ENCODE data around the gene EP400. TPM values are rescaled to one million over a fixed set of nuclear protein-coding genes. Genes with fewer than 3 reads are reported as not detected.
A peak's percentile ranks its signal among the peaks of the same experiment; 100 is the strongest.
"Not testable (repeated sequence)": the region's sequence is repeated elsewhere in the genome, so short reads cannot be mapped to it uniquely, and the experiment has no call there.

Gene EP400
- total RNA-seq, 4 donors from 2014 or later: 10.1 to 23.0 (median 20.9) TPM

DNA sequence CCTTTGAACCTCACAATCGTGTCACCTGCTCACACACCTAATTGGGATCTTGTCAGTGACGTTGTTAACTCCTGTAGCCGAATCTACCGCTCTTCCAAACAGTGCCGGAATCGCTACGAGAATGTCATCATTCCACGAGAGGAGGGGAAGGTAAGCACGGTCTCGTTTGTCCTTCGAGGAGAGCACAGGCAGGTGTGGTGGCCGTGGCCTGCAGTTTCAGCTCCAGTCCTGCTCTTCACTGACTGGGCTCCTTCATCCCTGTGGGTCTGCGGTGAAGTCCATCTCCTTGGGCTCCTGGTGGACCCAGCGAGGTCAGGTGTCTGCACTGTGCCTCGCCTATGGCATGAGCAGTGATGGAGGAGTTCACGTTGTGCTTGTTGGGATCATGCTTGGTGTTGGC is 96.0 kb downstream of the EP400 start:
- WGBS, 2 donors: 89 to 91% methylated on average over 8 to 16 of the region's 16 CpGs
- TF ChIP-seq, protein P1, sequence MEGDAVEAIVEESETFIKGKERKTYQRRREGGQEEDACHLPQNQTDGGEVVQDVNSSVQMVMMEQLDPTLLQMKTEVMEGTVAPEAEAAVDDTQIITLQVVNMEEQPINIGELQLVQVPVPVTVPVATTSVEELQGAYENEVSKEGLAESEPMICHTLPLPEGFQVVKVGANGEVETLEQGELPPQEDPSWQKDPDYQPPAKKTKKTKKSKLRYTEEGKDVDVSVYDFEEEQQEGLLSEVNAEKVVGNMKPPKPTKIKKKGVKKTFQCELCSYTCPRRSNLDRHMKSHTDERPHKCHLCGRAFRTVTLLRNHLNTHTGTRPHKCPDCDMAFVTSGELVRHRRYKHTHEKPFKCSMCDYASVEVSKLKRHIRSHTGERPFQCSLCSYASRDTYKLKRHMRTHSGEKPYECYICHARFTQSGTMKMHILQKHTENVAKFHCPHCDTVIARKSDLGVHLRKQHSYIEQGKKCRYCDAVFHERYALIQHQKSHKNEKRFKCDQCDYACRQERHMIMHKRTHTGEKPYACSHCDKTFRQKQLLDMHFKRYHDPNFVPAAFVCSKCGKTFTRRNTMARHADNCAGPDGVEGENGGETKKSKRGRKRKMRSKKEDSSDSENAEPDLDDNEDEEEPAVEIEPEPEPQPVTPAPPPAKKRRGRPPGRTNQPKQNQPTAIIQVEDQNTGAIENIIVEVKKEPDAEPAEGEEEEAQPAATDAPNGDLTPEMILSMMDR (IDR thresholded peaks at IDR 0.05): no peak
- TF ChIP-seq POLR2A (IDR thresholded peaks at IDR 0.05): no peak
- Histone ChIP-seq H3K36me3 (peaks cover 21 to 100% (median 31%) of the 10 kb centered on the region in 3 donors), H3K27me3 (no peaks in the 10 kb centered on the region), H3K9me3 (no peaks in the 10 kb centered on the region), H3K4me3 (no peak overlapping the region), H3K4me1 (peaks cover 0 to 7% (median 0%) of the 10 kb centered on the region in 3 donors), H3K27ac (no peak overlapping the region)
- no peak for DNase-seq
- intact Hi-C loops (cut with DNase I): no loop called here

DNA sequence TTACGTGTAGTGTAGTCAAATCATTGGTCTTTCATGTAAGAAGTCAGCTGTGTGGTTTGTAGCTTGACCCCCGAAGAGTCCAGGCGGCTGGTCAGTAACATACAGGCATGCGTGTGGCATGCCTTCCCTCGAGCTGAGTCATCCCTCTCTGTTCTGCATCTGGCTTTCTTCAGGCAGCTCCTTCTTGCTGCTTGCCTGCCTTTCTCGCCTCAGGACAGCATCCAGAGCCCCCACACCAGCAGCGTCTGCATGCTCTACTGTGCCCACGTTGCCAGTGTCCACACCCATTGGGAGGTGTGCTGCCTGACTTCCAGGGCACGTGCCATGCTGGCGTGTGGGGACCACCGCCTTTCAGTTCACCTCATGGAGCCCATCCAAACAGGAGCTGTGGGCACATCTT is 96.8 kb downstream of the EP400 start:
- intact Hi-C loops (cut with DNase I): no loop called here

DNA sequence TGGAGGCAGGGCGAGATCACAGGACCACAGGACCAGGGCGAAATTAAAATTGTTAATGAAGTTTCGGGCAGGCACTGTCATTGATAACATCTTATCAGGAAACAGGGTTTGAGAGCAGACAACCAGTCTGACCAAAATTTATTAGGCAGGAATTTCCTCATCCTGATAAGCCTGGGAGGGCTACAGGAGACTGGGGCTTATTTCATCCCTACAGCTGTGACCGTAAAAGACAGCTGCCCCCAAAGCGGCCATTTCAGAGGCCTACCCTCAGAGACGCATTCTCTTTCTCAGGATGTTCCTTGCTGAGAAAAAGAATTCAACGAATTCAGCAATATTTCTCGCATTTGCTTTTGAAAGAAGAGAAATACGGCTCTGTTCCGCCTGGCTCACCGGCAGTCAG is 97.9 kb downstream of the EP400 start:
- H3K27me3 ChIP-seq; H3K4me1 ChIP-seq; intact Hi-C loops (cut with DNase I); DNase-seq; H3K4me3 ChIP-seq; H3K9me3 ChIP-seq; H3K27ac ChIP-seq: not testable (repeated sequence)
- peaks cover 30 to 100% (median 39%) of the 10 kb centered on the region in 3 donors for H3K36me3 ChIP-seq
- 88 to 94% methylated on average over 11 of the region's 11 CpGs for WGBS, 2 donors

More for the DNA sequence above, 96.8 kb downstream of the EP400 start:
- Histone ChIP-seq H3K36me3 (peaks cover 21 to 100% (median 39%) of the 10 kb centered on the region in 3 donors), H3K9me3 (no peaks in the 10 kb centered on the region), H3K27ac (no peak overlapping the region), H3K27me3 (no peaks in the 10 kb centered on the region), H3K4me1 (peaks cover 0 to 7% (median 0%) of the 10 kb centered on the region in 3 donors), H3K4me3 (no peak overlapping the region)
- TF ChIP-seq, protein P1 (IDR thresholded peaks at IDR 0.05): no peak
- no peak for TF ChIP-seq POLR2A (IDR thresholded peaks at IDR 0.05)
- 80 to 85% methylated on average over 8 to 9 of the region's 11 CpGs for WGBS, 2 donors
- no peak for DNase-seq

DNA sequence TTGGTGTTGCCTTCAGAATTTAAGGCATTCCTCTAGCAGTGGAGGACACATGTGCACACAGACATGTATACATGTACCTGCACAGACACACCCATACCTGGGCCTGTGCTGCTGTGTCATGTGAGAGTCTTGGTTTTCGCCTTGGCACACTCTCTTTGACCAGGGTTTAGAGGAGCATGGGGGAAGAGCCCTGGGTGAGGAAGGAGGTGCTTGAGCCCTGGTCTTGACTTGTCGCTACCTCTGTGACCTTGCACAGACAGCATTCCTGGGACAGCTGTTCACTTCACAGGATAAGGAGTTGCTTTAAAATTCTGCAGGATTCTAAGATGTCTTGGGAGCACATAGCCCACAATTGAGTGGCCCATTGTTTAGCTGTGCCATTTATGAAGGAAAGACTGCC is 99.7 kb downstream of the EP400 start:
- Histone ChIP-seq H3K4me1 (peaks cover 0 to 7% (median 0%) of the 10 kb centered on the region in 3 donors), H3K27ac (no peak overlapping the region), H3K27me3 (no peaks in the 10 kb centered on the region), H3K4me3 (no peak overlapping the region), H3K9me3 (no peaks in the 10 kb centered on the region), H3K36me3 (peaks cover 33 to 100% (median 41%) of the 10 kb centered on the region in 3 donors)
- WGBS, 2 donors: 92 to 100% methylated on average over 1 to 2 of the region's 2 CpGs
- intact Hi-C loops (cut with DNase I): no loop called here
- no peak for DNase-seq
- TF ChIP-seq, protein P1 (IDR thresholded peaks at IDR 0.05): no peak
- no peak for TF ChIP-seq POLR2A (IDR thresholded peaks at IDR 0.05)

DNA sequence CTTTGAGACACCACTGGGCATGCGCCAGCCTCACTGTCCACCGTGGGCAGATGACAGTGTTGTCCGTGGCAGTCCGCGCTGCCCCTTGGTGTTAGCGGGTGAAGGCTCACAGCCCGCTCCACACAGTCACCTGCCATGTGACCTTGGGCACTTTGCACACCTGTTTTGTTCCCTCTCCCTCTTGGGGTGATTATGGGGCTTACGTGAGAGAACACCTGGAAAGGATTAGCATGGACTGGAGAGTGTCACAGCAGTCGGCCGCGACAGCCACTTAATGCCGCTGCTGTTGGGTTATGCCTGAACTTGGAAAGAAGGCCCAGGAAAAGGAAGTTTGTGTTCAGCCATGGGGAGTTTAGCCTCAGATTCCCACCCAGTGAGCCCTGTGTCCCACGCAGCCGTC is 100.1 kb downstream of the EP400 start:
- Histone ChIP-seq H3K4me1 (peaks cover 0 to 3% (median 0%) of the 10 kb centered on the region in 3 donors), H3K27ac (no peak overlapping the region), H3K9me3 (no peaks in the 10 kb centered on the region), H3K36me3 (peaks cover 30 to 100% (median 36%) of the 10 kb centered on the region in 3 donors), H3K27me3 (no peaks in the 10 kb centered on the region), H3K4me3 (no peak overlapping the region)
- no peak for DNase-seq
- 94 to 96% methylated on average over 8 to 14 of the region's 14 CpGs for WGBS, 2 donors
- intact Hi-C loops (cut with DNase I): no loop called here
- TF ChIP-seq, protein P1 (IDR thresholded peaks at IDR 0.05): no peak
- TF ChIP-seq POLR2A (IDR thresholded peaks at IDR 0.05): no peak

DNA sequence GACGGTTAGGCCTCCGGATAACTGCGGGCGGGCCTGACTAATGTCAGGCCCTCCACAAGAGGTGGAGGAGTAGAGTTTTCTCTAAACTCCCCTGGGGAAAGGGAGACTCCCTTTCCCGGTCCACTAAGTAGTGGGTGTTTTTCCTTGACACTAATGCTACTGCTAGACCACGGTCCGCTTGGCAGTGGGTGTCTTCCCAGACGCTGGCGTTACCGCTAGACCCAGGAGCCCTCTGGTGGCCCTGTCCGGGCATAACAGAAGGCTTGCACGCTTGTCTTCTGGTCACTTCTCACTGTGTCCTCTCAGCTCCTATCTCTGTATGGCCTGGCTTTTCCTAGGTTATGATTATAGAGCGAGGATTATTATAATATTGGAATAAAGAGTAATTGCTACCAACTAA is 102.0 kb downstream of the EP400 start:
- H3K27me3 ChIP-seq; H3K4me1 ChIP-seq; DNase-seq; H3K9me3 ChIP-seq; H3K27ac ChIP-seq; H3K4me3 ChIP-seq; intact Hi-C loops (cut with DNase I): not testable (repeated sequence)
- peaks cover 18 to 100% (median 21%) of the 10 kb centered on the region in 3 donors for H3K36me3 ChIP-seq
- WGBS, 2 donors: 86 to 88% methylated on average over 11 to 13 of the region's 13 CpGs
- TF ChIP-seq, protein P1 (IDR thresholded peaks at IDR 0.05): peak in 1 of 6 experiments; percentile 35
